Measurements from ENCODE around the gene RALGPS2.
"Not testable (repeated sequence)": the region's sequence is repeated elsewhere in the genome, so short reads cannot be mapped to it uniquely, and the experiment has no call there.

Gene RALGPS2

DNA sequence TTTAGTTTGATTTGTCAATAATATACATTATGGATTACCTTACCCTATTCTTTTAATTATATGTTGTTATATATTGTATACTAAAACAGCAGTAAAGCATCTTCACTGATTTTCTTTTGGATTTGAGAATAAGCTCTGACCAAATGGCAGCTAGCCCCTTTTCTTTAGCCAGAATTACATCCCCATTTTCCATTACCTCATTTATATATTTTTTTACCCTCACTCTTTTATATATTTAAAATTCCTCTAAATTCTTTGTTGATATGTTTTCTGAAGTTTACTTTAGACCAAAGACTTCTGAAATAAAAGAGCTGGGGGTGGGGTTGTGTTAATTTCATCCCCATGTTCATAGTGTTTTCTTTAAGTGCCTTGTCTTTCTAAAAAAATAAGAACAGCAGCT, 121.3 kb downstream of the RALGPS2 start:
- Mint-ChIP-seq H3K27me3 (ENCODE audit: low read depth) (no peaks in the 10 kb centered on the region), H3K4me1 (peaks cover 16% of the 10 kb centered on the region), H3K4me3 (no peak overlapping the region), H3K36me3 (ENCODE audit: low read depth) (peaks cover 7% of the 10 kb centered on the region), H3K27ac (no peak overlapping the region), H3K9me3 (no peaks in the 10 kb centered on the region)
- TF ChIP-seq, protein P1, sequence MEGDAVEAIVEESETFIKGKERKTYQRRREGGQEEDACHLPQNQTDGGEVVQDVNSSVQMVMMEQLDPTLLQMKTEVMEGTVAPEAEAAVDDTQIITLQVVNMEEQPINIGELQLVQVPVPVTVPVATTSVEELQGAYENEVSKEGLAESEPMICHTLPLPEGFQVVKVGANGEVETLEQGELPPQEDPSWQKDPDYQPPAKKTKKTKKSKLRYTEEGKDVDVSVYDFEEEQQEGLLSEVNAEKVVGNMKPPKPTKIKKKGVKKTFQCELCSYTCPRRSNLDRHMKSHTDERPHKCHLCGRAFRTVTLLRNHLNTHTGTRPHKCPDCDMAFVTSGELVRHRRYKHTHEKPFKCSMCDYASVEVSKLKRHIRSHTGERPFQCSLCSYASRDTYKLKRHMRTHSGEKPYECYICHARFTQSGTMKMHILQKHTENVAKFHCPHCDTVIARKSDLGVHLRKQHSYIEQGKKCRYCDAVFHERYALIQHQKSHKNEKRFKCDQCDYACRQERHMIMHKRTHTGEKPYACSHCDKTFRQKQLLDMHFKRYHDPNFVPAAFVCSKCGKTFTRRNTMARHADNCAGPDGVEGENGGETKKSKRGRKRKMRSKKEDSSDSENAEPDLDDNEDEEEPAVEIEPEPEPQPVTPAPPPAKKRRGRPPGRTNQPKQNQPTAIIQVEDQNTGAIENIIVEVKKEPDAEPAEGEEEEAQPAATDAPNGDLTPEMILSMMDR (IDR thresholded peaks at IDR 0.05; ENCODE audit: unreplicated experiment in 3 of 3) = no peak

DNA sequence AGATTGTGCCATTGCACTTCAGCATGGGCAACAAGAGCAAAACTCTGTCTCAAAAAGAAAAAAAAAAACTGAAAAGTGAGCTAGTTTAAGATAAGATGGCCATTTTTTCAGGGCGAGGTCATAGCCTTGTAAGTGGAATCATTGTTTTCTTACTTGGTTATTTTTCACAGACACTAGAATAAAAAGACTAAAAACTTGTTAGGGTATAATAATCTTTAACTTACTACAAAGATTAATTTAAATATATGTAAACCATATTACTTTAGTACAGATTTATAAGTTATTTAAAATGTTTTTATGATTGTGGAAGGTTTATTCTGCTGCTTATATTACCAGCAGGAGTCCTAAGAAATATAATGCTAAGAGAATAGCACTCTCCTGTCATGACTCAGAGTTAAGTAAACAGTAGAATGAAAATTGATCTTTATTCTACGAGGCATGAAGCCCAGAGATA, 122.4 kb downstream of the RALGPS2 start:
- H3K36me3 Mint-ChIP-seq (ENCODE audit: low read depth) = peaks cover 11% of the 10 kb centered on the region
- no peak overlapping the region for H3K4me3 Mint-ChIP-seq
- no peak overlapping the region for H3K27ac Mint-ChIP-seq
- H3K9me3 Mint-ChIP-seq = no peaks in the 10 kb centered on the region
- no peaks in the 10 kb centered on the region for H3K27me3 Mint-ChIP-seq (ENCODE audit: low read depth)
- peaks cover 16% of the 10 kb centered on the region for H3K4me1 Mint-ChIP-seq
- TF ChIP-seq, protein P1 (IDR thresholded peaks at IDR 0.05; ENCODE audit: unreplicated experiment in 3 of 3) = no peak

DNA sequence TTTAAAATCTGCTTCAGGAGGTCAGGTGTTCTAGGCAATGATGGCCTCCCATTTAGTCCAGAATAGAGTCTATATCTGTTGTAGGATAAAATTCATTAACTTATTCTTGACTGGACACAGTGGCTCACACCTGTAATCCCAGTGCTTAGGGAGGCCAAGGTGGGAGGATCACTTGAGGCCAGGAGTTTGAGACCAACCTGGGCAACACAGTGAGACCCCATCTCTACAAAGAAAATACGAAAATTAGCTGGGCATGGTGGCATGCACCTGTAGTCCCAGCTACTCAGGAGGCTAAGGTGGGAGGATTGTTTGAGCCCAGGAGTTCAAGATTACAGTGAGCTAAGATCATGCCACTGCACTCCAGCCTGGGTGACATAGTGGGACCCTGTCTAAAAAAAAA, 122.9 kb downstream of the RALGPS2 start:
- H3K27ac Mint-ChIP-seq; H3K4me3 Mint-ChIP-seq; H3K27me3 Mint-ChIP-seq (ENCODE audit: low read depth); H3K9me3 Mint-ChIP-seq: not testable (repeated sequence)
- peaks cover 16% of the 10 kb centered on the region for H3K4me1 Mint-ChIP-seq
- peaks cover 16% of the 10 kb centered on the region for H3K36me3 Mint-ChIP-seq (ENCODE audit: low read depth)

DNA sequence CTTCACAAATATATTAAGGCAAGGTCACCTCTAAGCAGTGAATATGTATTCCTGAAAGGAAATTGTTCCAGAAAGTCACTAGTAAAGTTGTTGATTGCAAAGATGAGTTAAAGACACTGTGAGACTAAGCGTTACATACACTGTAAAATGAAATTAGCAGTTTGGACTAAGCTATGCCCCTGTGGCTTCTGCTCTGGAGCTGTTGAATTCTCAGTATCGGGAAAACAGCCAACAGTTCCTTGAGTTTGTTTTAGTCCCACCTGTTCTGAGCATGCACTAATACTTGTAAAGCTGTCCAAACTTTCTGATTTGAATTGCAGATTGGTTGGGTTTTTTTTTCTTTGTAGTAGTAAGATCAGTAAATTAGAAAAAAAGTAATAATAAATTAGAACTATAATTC, 124.9 kb downstream of the RALGPS2 start:
- Mint-ChIP-seq H3K36me3 (ENCODE audit: low read depth) (peaks cover 13% of the 10 kb centered on the region), H3K4me3 (no peak overlapping the region), H3K27me3 (ENCODE audit: low read depth) (no peaks in the 10 kb centered on the region), H3K27ac (peak overlapping the region in 1 of 3 experiments; percentile 34), H3K4me1 (peaks cover 16% of the 10 kb centered on the region), H3K9me3 (no peaks in the 10 kb centered on the region)
- TF ChIP-seq, protein P1 (IDR thresholded peaks at IDR 0.05; ENCODE audit: unreplicated experiment in 3 of 3) = no peak

DNA sequence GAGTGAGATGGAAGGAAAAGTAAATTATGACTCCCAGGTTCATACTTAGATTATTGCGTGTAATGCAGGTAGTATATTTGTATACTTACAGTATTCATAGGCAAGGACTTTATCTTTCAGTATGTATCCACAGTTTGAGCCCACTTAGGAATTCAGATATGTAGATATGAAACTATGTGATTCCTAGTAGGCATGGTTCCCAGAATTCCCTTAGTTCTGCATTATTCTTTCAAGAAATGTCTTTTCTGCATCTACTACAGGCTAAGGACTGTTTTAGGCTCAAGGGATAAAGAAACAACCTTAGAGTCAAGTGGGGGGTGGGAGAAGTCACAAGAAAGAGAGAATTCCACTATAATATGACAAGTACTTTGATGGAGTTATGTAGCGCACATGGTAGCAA, 132.1 kb downstream of the RALGPS2 start:
- peaks cover 25% of the 10 kb centered on the region for H3K36me3 Mint-ChIP-seq (ENCODE audit: low read depth)
- no peaks in the 10 kb centered on the region for H3K27me3 Mint-ChIP-seq (ENCODE audit: low read depth)
- TF ChIP-seq, protein P1 (IDR thresholded peaks at IDR 0.05; ENCODE audit: unreplicated experiment in 3 of 3) = no peak
- H3K9me3 Mint-ChIP-seq = no peaks in the 10 kb centered on the region
- H3K4me1 Mint-ChIP-seq = peaks cover 9% of the 10 kb centered on the region
- peak overlapping the region in 2 of 3 experiments; percentile 15 to 57 for H3K27ac Mint-ChIP-seq
- no peak overlapping the region for H3K4me3 Mint-ChIP-seq

DNA sequence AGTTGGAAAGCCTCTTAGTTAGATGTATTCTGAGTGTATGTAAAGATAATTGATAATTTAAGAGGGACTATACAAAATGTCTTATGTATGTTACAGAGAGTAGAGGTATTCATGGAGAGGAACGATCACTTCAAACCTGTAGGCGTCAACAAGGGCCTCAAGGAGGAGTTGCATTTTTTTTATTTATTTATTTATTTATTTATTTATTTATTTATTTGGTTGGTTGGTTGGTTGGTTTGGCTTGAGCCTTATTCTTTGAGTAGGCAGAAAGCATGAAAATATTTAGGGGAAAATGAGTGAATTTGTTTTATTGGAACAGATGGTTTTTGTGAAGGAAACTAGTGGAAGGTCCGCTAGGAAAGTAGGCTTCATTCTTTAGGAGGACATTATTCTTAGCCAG, 137.4 kb downstream of the RALGPS2 start:
- Mint-ChIP-seq H3K27me3 (ENCODE audit: low read depth) (no peaks in the 10 kb centered on the region), H3K36me3 (ENCODE audit: low read depth) (peaks cover 59% of the 10 kb centered on the region), H3K4me1 (peaks cover 24% of the 10 kb centered on the region), H3K9me3 (no peaks in the 10 kb centered on the region), H3K27ac (no peak overlapping the region), H3K4me3 (no peak overlapping the region)
- TF ChIP-seq, protein P1 (IDR thresholded peaks at IDR 0.05; ENCODE audit: unreplicated experiment in 3 of 3) = no peak
